NCI-H748 treated with DMSO at 0.1 percent for 48 hours (cell line): Measurements from ENCODE around the gene CCDC175.

Source experiments
- DNase-seq: peaks from one replicate; lab custom pipeline; 2025; lab: John Stamatoyannopoulos, UW

CCDC175 gene

GRCh38 chr14:59540852-59541251 lies 35.8 kb downstream of the CCDC175 start:
- no peak for DNase-seq

DNA sequence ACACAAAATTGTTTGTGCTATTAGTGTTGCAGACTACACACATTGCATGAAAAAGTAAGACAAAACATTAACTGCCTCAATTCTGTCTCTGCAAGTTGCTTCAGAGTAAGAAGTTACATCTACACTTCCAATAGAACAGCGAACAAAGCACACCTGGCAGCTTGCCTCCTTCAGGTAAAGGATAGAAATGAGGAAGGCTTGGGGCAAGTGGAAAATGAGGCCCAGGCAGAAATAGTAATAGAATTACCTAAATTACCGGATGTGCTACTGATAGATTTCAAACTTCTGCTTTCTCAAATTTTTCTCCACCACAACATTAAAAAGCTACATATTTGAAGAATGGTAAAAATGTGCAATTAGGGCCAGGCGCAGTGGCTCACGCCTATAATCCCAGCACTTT lies 37.7 kb downstream of the CCDC175 start:
- DNase-seq: no peak

- DNase-seq: no peak
Measured at GRCh38 chr14:59537476-59537875, 39.1 kb downstream of the CCDC175 start.

DNA sequence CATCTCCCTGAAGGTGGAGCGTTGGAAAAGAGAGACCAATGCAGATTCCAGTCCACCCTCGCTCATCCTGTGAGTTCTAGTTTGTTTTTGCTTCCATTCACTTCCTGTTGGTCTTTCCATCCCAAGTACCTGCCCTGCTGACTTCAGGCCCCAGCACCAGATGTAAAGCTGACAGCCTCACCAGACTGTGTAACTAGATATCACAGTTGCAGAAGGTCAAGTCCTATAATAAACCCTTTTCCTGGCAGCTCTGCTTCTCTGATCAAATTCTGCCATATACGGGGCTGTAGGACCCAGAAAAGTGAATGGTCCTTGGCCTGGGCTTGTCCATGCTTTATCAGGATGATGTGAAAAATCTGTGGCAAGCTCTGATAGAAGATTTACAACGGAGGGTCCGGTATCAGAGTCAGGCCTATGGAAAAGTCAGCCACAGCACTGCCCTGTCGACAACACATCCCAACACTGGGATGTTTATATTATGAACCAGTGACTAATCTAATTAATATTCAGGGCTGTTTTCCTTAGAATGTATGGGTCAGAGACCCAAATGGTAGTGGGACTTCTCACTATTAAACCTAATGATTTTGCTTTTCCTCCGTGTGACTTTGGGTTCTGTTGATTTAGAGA lies 42.1 kb downstream of the CCDC175 start:
- DNase-seq: no peak

- no peak for DNase-seq
Measured at GRCh38 chr14:59532419-59532818, 44.2 kb downstream of the CCDC175 start.

- no peak for DNase-seq
Measured at GRCh38 chr14:59530349-59530748, 46.3 kb downstream of the CCDC175 start.

- DNase-seq: no peak
Measured at GRCh38 chr14:59529189-59529588, 47.4 kb downstream of the CCDC175 start.

DNA sequence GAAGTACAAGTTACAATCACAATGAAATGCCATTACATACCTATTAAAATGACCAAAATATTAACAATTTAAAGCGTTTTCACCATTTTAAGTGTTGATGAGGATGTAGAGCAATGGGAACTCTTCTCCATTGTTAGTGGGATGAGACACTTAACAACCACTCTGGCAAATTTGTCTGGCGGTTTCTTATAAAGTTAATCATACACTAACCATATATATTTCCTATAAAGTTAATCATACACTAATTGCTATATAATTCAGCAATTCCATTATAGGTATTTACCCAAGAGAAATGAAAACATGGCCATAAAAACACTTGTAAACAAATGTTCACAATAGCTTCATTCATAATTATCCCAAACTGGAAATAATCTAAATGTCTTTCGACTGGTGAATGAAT lies 56.4 kb downstream of the CCDC175 start:
- DNase-seq: no peak

DNA sequence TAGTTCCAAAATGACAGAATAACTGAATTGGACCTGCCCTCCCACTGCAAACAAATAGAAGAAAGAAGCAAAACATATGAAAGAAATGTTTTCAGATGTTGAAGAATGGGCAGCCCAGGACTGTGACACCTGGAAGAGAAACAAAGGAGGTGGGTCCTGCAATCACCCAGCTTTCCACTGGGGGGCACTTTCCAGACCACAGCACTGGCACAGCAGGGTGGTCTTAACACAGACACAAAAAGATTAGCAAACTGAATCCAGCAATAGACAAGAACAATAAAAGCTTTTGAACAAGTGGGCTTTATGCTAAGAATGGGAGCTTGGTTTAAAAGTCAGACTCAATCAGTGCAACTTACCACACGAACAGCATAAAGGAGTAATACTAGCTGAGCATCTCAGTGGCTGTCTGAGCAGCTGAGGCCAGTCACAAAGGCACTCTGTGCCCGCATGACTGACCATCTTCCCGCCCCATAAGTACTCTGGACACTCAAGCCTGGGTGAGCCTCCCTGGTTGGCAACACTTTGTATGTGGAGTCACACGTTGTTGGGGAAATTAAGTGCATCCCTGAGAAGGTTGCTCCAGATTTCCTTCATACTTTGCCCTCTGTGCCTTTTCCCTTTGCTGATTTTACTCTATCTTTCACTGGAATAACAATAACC lies 64.6 kb downstream of the CCDC175 start:
- peak; percentile 42 for DNase-seq

DNA sequence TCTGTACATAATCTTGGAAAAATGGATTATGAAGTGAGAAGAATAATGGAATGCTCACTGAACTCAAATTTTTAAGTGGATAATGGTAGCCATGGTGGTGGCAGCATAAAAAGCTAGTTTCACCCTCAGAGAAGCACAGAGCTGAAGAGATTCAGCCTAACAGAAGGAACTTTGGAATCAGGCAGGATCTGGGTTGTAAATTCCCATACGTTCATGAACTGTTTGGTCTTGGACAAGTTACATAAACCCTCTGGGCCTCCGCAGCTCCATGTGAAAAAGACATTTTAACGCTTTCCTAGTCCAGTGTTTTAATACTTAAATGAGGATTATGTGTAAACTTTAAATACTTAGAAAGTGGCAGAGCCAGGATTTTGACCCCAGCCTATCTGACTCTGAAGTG lies 65.6 kb downstream of the CCDC175 start:
- no peak for DNase-seq

DNA sequence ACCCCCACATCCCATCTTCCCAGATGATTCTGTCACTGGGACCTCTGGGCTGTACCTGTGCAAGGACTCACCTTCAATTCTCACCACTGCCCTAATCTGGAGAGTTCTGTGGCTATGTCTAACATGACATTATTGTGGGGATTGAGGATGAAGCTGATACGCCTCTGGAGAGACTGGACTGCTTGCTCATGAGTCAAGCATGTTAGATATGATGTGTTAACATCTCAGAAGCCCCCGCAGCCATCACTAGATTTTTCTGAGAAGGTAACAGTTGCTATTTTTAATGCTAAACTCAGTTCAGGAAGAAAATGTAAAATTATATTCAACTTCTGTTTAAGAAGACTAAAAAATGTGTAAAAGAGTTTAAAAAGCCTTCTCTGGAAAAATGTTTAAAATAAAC lies 66.6 kb downstream of the CCDC175 start:
- DNase-seq: no peak

DNA sequence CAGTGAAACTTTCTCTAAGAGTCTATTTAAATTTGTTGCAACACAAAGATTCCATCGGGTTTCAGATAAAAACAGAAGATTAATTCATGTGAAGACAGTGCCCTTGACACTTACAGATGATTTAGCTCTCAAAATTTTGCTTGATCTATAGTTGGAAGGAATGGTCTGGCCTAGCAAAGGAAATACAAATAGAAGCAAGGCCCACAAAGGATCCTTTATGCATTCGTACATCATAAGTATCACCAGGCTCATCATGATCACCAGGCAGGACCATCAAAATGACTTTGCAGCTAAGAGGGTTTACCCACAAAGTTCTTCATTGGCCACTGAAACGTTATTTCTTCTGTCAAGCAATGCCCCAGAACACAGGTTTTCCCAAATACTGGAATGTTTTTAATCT lies 67.5 kb downstream of the CCDC175 start:
- DNase-seq: no peak

DNA sequence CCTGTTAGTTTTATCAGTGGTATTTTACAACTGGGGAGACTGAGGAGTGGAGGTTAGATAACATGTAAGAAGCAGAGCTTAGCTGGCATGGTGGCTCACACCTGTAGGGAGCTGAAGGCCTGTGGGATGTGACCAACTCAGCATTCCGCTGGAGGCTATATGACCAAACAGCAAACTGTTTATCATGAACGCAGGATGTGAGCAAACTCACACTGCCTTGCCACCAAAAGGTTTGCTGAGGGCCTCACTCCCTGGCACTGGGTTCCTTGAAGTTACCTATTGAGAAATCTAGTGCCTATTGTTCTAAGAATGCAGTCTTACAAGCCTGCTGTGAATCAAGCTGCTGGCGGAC lies 68.9 kb downstream of the CCDC175 start:
- DNase-seq: no peak

DNA sequence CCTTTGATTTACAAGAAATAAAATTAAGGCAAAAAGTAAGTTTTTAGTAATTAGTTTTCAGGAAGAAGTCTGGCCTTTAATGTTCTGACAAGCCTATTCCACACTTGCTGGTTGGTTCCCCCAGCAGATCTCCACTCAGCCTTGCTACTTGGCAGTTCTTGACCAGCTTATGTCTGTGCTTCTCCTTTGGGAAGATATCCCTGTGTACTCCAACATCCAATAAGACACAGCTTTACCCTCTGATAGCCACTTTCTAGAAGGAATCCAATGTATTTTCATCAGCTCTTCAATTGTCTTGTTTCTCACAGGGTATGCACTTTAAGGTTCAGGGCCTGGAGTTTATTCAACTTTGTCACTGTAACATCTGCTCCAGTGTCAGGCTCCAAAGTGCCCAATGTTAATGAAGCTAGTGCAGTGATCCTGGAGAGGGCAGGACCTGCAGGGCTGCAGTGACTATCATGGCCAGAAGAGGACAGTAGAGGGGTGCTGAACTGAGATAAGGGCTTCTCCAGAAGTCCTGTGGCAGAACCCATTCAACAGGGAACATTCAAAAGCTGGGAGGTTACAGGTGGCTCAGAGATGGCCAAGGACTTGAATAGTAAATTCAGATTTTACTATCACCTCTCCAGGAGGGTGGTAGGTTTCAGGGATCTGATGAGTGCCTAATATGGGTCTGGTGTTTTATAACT lies 69.4 kb downstream of the CCDC175 start:
- peak; percentile 69 for DNase-seq

GRCh38 chr14:59503256-59503655 lies 73.4 kb downstream of the CCDC175 start:
- no peak for DNase-seq

DNA sequence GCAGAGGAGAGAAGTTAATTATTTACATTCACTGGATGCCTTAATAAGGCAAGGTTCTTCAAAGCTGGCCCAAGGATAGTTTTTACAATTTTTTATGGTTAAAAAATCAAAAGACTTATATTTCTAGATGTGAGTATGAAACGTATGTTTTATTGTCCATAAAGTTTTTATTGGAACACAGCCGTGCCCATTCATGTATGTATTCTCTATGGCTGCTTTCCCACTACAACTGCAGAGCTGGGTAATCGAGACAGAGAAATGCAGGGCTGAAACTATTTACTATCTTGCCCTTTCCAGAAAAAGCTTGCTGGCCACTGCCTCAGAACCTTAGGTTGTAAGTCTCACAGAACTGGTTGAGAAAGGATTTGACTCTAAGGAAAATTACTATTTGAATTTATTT lies 75.9 kb downstream of the CCDC175 start:
- no peak for DNase-seq

- DNase-seq: no peak
Measured at GRCh38 chr14:59492384-59492783, 84.2 kb downstream of the CCDC175 start.

DNA sequence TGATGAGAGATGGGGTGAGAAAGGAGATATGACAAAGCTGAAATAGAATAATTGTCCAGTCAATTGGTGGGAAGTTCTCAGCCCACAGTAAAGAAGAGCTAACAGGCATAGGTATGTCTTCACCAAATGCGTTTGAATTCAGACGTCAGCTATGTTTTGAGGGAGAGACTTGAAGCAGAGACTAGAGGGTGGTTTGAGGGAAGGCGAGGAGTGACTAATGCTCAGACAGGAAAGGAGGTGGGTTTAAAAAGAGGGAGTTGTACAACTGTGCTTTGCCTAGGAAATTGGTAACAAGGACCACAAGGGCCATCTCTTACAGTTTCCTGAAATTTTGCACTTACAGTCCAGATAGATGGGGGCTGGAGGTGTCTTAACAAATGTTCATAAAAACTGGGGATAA lies 85.9 kb downstream of the CCDC175 start:
- DNase-seq: no peak

- no peak for DNase-seq
Measured at GRCh38 chr14:59484639-59485175, 91.9 kb downstream of the CCDC175 start.

GRCh38 chr14:59483819-59484638 lies 92.6 kb downstream of the CCDC175 start, which contains the start of the genes JKAMP and L3HYPDH:
TSS of gene JKAMP (plus strand) at chr14:59484517. CDS start at chr14:59484590, 73 bp downstream.
TSS of gene L3HYPDH (minus strand) at chr14:59484408. CDS start at chr14:59484316, 92 bp downstream.
- DNase-seq: peak; percentile 88

DNA sequence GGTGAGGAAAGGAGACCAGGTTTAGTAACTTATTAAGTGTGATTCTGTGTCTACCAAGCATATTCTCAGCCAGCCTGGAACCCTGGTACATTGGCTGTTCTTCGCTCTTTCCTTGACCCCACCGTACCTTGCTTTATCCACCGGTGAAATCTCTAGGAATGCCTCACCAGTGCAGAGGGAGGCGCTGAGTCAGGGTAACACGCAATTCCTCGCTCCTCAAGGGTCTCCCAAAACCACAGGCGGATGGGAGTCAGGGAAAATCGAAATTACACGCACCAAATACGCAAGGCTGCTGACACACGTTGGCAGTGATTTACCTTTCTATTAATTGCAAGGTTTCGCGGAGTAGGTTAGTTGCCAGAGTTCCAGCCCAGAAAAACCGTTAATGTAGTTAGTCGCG lies 93.2 kb downstream of the CCDC175 start:
- DNase-seq: no peak
